Thyroid gland (tissue), 4 donors: Measurements from ENCODE around the gene CCDC88C.

ENCODE experiments used
- POLR2A ChIP-seq, 2 donors: fragments of 450-650 bp; IDR thresholded peaks; one replicate each; pipeline ENCODE4 v1.6.1; 2017; ENCODE audit warnings: antibody characterized with exemption in 2 of 2, mild to moderate bottlenecking in 2 of 2, moderate library complexity in 1 of 2
- TF ChIP-seq, protein P1 (sequence below), 6 experiments: fragments of 200-600 bp in 3 of 6; fragments of 450-650 bp in 3 of 6; sonication (generic) in 3 of 6; IDR thresholded peaks; one replicate each; pipeline ENCODE4 v1.5.1; 2016 to 2019; ENCODE audit warnings: antibody characterized with exemption in 6 of 6, mild to moderate bottlenecking in 2 of 6, inconsistent platforms in 1 of 6, moderate library complexity in 1 of 6

DNA sequence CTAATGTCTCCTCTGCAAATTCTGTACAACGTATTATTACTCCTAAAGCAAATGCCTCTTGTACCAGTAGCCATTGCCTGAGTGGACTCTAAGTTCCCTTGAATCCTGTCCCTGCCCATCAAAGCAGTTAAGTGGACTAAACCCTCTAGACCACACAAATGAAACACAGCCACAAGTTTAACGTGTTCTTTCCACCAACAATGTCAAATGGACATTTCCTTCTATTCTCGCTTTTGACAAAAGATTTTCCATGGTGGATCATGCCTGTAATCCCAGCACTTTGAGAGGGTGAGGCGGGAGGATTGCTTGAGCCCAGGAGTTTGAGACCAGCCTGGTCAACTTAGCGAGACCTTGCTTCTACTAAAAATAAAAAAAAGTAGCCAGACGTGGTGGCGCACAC, 15.9 kb downstream of the CCDC88C start:
- TF ChIP-seq, protein P1, sequence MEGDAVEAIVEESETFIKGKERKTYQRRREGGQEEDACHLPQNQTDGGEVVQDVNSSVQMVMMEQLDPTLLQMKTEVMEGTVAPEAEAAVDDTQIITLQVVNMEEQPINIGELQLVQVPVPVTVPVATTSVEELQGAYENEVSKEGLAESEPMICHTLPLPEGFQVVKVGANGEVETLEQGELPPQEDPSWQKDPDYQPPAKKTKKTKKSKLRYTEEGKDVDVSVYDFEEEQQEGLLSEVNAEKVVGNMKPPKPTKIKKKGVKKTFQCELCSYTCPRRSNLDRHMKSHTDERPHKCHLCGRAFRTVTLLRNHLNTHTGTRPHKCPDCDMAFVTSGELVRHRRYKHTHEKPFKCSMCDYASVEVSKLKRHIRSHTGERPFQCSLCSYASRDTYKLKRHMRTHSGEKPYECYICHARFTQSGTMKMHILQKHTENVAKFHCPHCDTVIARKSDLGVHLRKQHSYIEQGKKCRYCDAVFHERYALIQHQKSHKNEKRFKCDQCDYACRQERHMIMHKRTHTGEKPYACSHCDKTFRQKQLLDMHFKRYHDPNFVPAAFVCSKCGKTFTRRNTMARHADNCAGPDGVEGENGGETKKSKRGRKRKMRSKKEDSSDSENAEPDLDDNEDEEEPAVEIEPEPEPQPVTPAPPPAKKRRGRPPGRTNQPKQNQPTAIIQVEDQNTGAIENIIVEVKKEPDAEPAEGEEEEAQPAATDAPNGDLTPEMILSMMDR (IDR thresholded peaks at IDR 0.05) = no peak
- TF ChIP-seq POLR2A (IDR thresholded peaks at IDR 0.05) = no peak
